GM19043 (cell line): Measurements from ENCODE around the gene KLC4.
"Not testable (repeated sequence)": the region's sequence is repeated elsewhere in the genome, so short reads cannot be mapped to it uniquely, and the experiment has no call there.

Source experiments
- ATAC-seq: cut with Tn5 transposase; IDR thresholded peaks from one replicate; pipeline ENCODE4 v1.9.1; 2021; ENCODE audit warnings: low read depth; ENCODE audit not compliant: unreplicated experiment

The KLC4 gene

GRCh38 chr6:43060755-43061633 lies 1.6 kb downstream of the KLC4 start:
- ATAC-seq: no peak

GRCh38 chr6:43061861-43062260 lies 2.4 kb downstream of the KLC4 start:
- ATAC-seq: no peak

GRCh38 chr6:43062818-43063217 lies 3.4 kb downstream of the KLC4 start:
- ATAC-seq: no peak

DNA sequence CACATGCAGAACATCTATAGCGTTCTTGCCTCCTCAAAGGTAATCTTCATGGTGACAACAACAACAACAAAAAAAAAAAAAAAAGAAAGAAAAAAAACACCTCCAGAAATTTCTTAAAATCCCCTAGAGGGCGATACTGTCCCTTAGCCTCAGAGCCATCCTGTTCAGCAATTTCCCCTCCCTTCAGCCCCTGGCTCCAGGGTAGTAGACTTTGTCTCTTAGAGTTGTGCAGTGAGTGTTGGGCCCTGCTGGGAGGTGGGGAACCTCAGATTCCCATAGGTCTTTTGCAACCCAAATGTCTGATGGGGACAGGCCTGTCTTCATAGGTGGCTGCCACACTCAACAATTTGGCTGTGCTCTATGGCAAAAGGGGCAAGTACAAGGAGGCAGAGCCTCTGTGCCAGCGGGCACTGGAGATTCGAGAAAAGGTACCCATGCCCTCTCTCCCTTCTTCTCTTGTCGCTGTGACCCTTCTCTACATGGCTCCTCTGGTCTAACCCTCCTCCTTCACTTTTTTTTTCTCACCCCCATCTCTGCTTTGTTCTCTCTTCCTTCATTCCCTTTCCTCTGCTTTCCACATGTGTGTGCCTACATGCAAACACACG lies 10.7 kb downstream of the KLC4 start:
- no peak for ATAC-seq

DNA sequence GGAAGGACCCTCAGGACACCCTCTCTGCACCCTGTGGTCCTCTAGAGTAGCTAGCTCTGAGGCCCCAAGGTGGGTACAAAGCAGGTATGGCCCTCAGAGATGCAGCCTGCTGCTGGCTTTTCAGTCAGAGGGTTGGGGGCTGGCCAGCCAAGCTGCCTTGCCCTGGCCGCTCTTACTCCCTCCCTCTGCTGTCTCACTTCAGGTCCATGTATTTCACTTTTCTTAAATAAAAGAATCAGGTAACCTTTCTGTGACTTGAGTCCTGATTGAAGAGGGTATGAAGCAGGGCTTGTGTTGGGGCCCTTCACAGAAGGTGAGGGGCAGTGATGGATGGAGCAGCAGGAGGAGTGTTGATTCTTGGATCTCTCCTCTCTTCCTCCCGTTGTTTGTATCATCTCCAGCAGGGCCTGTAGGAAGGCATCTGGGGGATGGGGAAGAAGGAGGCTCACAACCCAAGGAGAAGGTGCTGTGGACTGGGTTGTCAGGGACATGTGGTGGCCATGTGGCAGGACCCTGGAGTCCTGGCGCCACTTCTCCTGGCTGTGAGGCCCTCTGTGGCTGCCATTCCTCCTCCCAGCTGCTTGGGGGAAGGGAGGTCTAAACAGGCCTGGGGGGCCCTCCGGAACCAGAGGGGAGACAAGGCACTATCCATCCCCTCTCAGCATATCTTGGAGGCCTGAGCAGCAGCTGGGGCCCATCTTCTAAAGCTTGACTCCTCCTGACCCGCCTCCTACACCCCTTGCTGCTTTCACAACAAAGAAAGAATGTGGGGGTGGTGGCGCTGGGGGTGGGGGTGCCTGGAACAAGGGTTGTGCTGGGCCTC lies 15.6 kb downstream of the KLC4 start:
- no peak for ATAC-seq

GRCh38 chr6:43075670-43076463 lies 16.4 kb downstream of the KLC4 start, which contains the start of gene PTK7:
Gene PTK7 (plus strand): TSS chr6:43076314. CDS start chr6:43076489, 175 bp downstream.
- no peak for ATAC-seq

GRCh38 chr6:43076464-43077332 lies 17.3 kb downstream of the KLC4 start:
- ATAC-seq: no peak

GRCh38 chr6:43077333-43077809 lies 17.9 kb downstream of the KLC4 start:
- no peak for ATAC-seq

DNA sequence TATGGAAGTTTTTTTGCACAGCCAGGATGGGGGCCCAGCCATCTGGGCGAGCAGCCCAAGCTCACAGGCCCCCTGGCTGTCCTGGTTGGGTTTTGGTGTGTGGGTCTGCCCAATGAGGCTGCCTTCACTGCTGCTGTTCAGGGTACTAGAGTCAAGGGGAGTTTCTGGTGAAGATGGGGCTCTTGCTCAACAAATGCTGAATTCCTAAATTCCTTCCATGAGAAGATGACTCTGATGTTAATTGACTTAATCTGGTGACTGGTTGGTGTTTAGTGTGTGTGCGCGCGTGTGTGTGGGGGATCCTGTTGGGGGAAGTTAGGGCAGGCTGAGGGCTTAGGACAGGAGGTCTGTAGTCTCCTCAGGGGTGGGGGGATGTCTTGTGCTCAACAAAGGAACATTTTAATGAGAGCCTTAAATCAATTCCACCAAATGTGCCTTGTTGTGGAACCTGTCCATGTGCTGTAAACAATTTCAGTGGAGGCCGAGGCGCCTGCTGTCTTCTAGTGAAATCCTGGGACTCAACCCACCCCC lies 18.6 kb downstream of the KLC4 start:
- ATAC-seq: no peak

DNA sequence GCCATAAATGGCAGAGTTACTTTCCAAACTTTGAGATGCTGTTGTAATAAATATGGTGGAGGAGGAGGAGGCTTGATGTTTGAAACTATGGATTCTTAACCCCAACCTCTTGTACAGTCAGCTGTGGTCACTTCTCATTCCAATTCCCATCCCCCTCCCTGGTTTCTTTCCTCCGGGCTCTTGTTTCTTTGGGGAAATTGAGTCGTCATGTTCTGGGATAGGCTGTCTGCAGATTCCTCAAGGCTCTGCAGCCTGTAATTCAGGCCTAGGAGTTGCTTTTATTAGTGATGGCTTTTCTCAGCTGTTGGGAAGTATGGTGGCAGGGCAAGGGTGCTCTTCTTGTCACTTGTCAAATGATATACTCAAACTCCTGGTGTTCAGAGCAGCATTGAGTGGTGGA lies 19.3 kb downstream of the KLC4 start:
- no peak for ATAC-seq

GRCh38 chr6:43081043-43081442 lies 21.6 kb downstream of the KLC4 start:
- no peak for ATAC-seq

DNA sequence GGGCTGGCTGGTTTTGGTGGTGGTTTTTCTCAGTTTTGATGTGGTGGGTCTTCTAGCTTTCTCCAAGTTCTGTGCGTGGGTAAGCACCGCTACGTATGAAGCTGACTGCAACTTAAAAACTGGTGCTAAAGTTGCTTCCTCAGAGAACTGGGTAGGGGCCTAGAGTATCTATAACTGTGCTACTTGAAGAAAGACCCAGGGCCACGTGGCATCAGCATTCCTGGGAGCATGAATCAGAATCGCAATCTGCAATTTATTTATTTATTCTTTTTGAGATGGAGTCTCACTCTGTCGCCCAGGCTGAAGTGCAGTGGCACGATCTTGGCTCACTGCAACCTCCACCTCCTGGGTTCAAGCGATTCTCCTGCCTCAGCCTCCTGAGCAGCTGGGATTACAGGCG lies 22.5 kb downstream of the KLC4 start:
- ATAC-seq: not testable (repeated sequence)

DNA sequence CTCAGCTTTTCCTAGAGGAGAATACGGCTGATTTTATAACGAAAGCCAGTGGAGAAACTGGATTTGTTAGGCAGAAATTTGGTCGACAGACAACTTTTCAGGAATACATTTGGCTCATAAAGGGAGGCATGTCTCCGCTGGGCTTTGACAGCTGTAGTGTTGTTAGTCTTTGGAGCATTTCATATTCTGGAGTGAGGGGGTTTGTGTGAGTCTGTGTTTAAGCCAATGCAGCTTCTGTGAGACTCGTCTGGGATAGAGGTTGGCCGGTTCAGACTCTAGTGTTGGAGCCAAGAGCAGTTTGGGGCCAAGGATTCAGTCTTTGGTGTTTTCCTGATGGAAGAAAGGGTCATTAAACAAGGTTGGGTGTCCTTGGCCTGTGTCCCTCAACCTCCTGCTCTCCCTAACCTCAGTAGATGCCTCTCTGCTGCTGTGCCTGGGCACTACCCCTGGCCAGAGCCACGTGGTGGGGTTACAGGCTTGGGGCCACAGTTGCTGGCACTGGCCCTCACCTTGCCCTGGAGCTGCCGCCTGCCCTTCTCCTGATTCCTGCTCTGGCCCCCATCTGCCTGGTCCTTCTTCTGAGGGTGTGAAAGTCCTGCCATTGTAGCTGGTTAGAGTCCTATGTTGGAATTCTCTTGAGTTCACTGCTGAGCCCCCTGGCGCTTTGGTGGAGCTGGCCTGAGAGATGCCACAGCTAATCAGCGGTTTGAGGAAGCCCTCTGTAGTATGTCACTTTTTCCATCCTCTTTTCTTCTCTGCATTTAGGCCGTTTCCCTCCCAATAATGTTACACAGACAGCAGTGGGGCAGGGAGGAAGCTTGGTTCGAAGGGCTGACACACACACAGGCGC lies 23.6 kb downstream of the KLC4 start:
- ATAC-seq: no peak

DNA sequence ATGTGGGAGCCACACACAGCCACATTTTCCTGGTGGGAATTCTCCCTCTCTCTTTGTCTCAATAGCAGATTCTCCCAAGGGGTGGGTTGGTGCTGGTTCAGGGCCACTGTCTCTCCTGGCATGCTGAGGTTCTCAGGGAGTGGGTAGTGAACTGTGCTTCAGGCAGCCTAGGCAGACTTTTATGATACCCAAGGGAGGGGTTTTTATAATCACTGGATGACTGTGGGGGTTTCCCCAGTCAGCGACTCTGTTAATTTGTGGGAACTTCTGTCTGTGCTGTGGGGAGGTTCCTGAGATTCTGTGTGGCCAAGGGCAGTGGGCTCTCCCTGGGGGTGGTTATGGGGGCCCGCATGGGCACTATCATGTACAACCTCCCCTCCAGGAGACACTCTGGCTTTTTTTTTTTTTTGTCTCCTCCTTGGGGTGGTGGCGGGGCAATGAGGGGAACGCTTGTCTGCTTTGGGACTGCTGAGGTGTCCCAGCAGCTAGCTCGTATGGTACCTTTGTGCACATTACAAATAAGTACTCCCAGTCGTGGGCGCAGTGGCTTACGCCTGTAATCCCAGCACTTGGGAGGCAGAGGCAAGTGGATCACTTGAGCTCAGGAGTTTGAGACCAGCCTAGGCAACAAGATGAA lies 26.7 kb downstream of the KLC4 start:
- no peak for ATAC-seq

GRCh38 chr6:43088654-43089056 lies 29.2 kb downstream of the KLC4 start:
- no peak for ATAC-seq

- ATAC-seq: no peak
Observed at GRCh38 chr6:43089467-43089866, 30.0 kb downstream of the KLC4 start.

GRCh38 chr6:43089874-43090558 lies 30.6 kb downstream of the KLC4 start:
- ATAC-seq: no peak
